Esophagus squamous epithelium (tissue), 5 donors: ENCODE results near the gene TNKS2. TPM values are rescaled to one million over a fixed set of nuclear protein-coding genes. Genes with fewer than 3 reads are reported as not detected.
A peak's percentile ranks its signal among the peaks of the same experiment; 100 is the strongest.

Experiments used
- DNase-seq: peaks from one replicate; lab custom pipeline; 2025; lab: John Stamatoyannopoulos, UW
- H3K27ac ChIP-seq, 4 donors: fragments of 200-600 bp; sonication (generic); one replicate each; pipeline ENCODE4 v1.5.1; 2016 to 2019; ENCODE audit warnings: mild to moderate bottlenecking in 1 of 4
- H3K27me3 ChIP-seq, 4 donors: fragments of 200-600 bp; sonication (generic); 1 replicate in 3 of 4; 2 replicates in 1 of 4; pipeline versions ENCODE4 v1.5.1 to v1.6.0; 2017 to 2021; ENCODE audit warnings: antibody characterized with exemption in 1 of 4
- H3K36me3 ChIP-seq, 3 donors: fragments of 200-600 bp; sonication (generic); one replicate each; pipeline ENCODE4 v1.5.1; 2016 to 2019
- H3K4me1 ChIP-seq, 3 donors: fragments of 200-600 bp; sonication (generic); one replicate each; pipeline ENCODE4 v1.5.1; 2017 to 2019
- H3K4me3 ChIP-seq, 4 donors: fragments of 200-600 bp; sonication (generic); 1 replicate in 3 of 4; 2 replicates in 1 of 4; pipeline ENCODE4 v1.5.1; 2016 to 2019; ENCODE audit warnings: mild to moderate bottlenecking in 2 of 4, moderate library complexity in 1 of 4
- H3K9me3 ChIP-seq, 3 donors: fragments of 200-600 bp; sonication (generic); one replicate each; pipeline ENCODE4 v1.5.1; 2016 to 2019
- POLR2A ChIP-seq, 4 donors: fragments of 450-650 bp; IDR thresholded peaks; one replicate each; pipeline ENCODE4 v1.6.1; 2017; ENCODE audit warnings: antibody characterized with exemption in 4 of 4, mild to moderate bottlenecking in 4 of 4, moderate library complexity in 3 of 4
- WGBS, 2 donors: methylation state at CpG; one replicate each; pipeline ENCODE4 v1.1.5; 2018; 5-methylcytosine and 5-hydroxymethylcytosine counted together
- intact Hi-C: fragments of 100-400 bp; cut with DNase I; formaldehyde crosslinking; loops from one replicate; pipeline ENCODE4 v1.15.0; 2022
- total RNA-seq, 4 donors: library from RNA; depleted of rRNA; stranded (reverse); fragments of >200 nt; gene quantifications; one replicate each; pipeline ENCODE4 v1.1.0, GENCODE V29; 2016
- TF ChIP-seq, protein P1 (sequence below), 6 experiments: fragments of 450-650 bp in 4 of 6; fragments of 200-600 bp in 2 of 6; sonication (generic) in 2 of 6; IDR thresholded peaks; one replicate each; pipeline ENCODE4 v1.5.1; 2016 to 2019; ENCODE audit warnings: antibody characterized with exemption in 6 of 6, mild to moderate bottlenecking in 4 of 6, moderate library complexity in 4 of 6
- donor health status: DM: yes; HTN: yes; CAD: no.

Gene TNKS2
- total RNA-seq, 4 donors from 2014 or later = 33.1 to 43.5 (median 39.2) TPM

- Histone ChIP-seq H3K4me1 (peaks cover 0 to 18% (median 4%) of the 10 kb centered on the region in 3 donors), H3K36me3 (no peaks in the 10 kb centered on the region), H3K27me3 (no peaks in the 10 kb centered on the region), H3K9me3 (no peaks in the 10 kb centered on the region), H3K27ac (peak overlapping the region in 1 of 4 donors; percentile 16), H3K4me3 (no peak overlapping the region)
- WGBS, 2 donors = 94 to 100% methylated on average over 1 of the region's 1 CpG
- DNase-seq = no peak
- intact Hi-C loops = no loop called here
- TF ChIP-seq POLR2A (IDR thresholded peaks at IDR 0.05) = no peak
- TF ChIP-seq, protein P1, sequence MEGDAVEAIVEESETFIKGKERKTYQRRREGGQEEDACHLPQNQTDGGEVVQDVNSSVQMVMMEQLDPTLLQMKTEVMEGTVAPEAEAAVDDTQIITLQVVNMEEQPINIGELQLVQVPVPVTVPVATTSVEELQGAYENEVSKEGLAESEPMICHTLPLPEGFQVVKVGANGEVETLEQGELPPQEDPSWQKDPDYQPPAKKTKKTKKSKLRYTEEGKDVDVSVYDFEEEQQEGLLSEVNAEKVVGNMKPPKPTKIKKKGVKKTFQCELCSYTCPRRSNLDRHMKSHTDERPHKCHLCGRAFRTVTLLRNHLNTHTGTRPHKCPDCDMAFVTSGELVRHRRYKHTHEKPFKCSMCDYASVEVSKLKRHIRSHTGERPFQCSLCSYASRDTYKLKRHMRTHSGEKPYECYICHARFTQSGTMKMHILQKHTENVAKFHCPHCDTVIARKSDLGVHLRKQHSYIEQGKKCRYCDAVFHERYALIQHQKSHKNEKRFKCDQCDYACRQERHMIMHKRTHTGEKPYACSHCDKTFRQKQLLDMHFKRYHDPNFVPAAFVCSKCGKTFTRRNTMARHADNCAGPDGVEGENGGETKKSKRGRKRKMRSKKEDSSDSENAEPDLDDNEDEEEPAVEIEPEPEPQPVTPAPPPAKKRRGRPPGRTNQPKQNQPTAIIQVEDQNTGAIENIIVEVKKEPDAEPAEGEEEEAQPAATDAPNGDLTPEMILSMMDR (IDR thresholded peaks at IDR 0.05) = no peak
Observed at GRCh38 chr10:91778485-91778884, 19.7 kb upstream of the TNKS2 start.

DNA sequence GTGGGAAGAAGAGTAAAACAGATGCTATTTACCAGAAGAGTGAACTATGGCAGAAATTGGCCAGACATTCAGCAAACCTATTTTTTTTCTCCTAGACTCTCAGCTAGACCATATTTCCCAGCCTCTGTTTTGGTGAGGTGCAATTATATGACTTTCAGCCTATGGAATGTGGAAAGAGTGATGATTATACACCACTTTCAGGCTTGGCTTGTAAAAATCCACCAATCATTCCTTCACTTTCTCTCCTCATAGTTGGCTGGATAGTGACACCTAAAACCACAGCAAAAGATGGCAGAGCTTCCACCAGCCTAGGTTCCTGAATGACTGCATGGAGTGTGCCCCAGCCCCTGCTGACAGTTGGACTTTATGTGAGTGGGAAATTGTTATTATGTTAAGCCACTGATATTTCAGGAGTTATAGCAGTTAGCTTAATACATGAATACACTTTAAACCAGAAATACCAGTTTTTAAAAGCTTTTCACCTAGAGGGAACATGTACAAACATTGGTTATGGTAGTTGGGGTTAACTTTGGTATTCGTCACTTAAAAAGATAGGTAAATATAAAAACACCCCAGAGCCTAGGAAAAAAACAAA, 19.1 kb upstream of the TNKS2 start:
- TF ChIP-seq, protein P1 (IDR thresholded peaks at IDR 0.05) = no peak
- no peak for TF ChIP-seq POLR2A (IDR thresholded peaks at IDR 0.05)
- H3K4me1 ChIP-seq = peaks cover 0 to 18% (median 4%) of the 10 kb centered on the region in 3 donors
- 26 to 62% methylated on average over 1 of the region's 1 CpG for WGBS, 2 donors
- H3K27me3 ChIP-seq = no peaks in the 10 kb centered on the region
- no peak overlapping the region for H3K4me3 ChIP-seq
- H3K9me3 ChIP-seq = no peaks in the 10 kb centered on the region
- peak overlapping the region in 2 of 4 donors; percentile 16 to 46 for H3K27ac ChIP-seq
- no peak for DNase-seq
- H3K36me3 ChIP-seq = no peaks in the 10 kb centered on the region
- intact Hi-C loops = no loop called here

DNA sequence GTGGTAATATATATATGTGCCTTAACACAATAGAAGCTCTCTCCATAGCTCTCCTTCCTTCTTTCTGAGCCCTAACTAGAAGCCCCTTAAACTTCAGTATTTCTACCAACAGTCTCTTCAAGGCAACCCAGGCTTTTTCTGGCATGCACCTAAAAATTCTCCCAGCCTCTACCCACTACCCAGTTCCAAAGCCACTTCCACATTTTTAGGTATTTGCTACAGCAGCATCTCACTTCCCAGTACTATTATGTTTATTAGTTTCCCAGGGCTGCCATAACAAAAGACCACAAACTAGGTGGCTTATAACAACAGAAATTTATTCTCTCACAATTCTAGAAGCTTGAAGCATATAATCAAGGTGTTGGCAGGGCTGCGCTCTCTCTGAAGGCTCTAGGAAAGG, 15.7 kb upstream of the TNKS2 start:
- Histone ChIP-seq H3K27me3 (no peaks in the 10 kb centered on the region), H3K27ac (no peak overlapping the region), H3K36me3 (no peaks in the 10 kb centered on the region), H3K4me3 (no peak overlapping the region), H3K4me1 (peaks cover 0 to 34% (median 8%) of the 10 kb centered on the region in 3 donors), H3K9me3 (no peaks in the 10 kb centered on the region)
- no peak for TF ChIP-seq POLR2A (IDR thresholded peaks at IDR 0.05)
- TF ChIP-seq, protein P1 (IDR thresholded peaks at IDR 0.05) = no peak
- intact Hi-C loops = no loop called here
- 94 to 100% methylated on average over 1 of the region's 1 CpG for WGBS, 2 donors
- DNase-seq = no peak

DNA sequence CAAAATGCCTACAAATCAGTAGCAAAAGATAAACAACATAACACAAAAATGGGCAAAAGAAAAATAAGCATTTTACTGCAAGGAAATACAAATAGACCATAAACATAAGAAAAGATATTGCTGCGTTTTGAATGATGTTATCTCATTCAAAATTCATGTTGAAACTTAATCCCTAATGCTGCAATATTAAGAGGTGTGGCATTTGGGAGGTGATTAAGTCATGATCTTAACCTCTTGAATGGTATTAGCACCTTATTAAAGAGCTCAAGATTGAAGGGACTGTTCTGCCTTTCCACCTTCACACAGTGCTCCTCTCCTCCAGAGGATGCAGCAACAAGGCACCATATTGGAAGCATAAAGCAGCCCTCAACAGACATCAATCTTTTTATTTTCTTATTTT, 12.4 kb upstream of the TNKS2 start:
- intact Hi-C loops = no loop called here
- no peaks in the 10 kb centered on the region for H3K9me3 ChIP-seq
- H3K4me1 ChIP-seq = peaks cover 3 to 32% (median 11%) of the 10 kb centered on the region in 3 donors
- H3K36me3 ChIP-seq = no peaks in the 10 kb centered on the region
- DNase-seq = no peak
- no peak overlapping the region for H3K27ac ChIP-seq
- no peak for TF ChIP-seq POLR2A (IDR thresholded peaks at IDR 0.05)
- TF ChIP-seq, protein P1 (IDR thresholded peaks at IDR 0.05) = no peak
- WGBS, 2 donors = 27 to 50% methylated on average over 1 of the region's 1 CpG
- no peak overlapping the region for H3K4me3 ChIP-seq
- H3K27me3 ChIP-seq = no peaks in the 10 kb centered on the region

DNA sequence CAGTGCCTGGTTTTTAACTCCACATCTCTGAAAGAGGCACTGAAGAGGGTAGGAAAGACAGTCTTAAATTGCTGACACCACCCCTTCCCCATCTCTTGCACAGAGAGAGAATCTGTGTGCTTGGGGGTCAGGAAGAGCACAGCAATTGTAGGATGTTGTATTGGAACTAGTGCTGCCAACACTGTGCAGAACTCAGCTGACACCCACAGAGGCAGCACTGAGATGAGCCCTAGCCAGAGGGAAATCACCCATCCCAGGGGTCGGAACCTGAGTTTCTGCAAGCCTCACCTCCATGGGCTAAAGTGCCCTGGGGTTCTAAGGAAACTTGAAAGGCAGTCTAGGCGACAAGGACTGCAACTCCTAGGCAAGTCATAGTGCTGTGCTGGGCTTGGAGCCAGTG, 11.0 kb upstream of the TNKS2 start:
- no peak for DNase-seq
- Histone ChIP-seq H3K27me3 (no peaks in the 10 kb centered on the region), H3K9me3 (no peaks in the 10 kb centered on the region), H3K36me3 (no peaks in the 10 kb centered on the region), H3K27ac (peak overlapping the region in 3 of 4 donors; percentile 55 to 85 (median 71)), H3K4me3 (no peak overlapping the region), H3K4me1 (peaks cover 3 to 32% (median 11%) of the 10 kb centered on the region in 3 donors)
- TF ChIP-seq, protein P1 (IDR thresholded peaks at IDR 0.05) = no peak
- TF ChIP-seq POLR2A (IDR thresholded peaks at IDR 0.05) = no peak
- WGBS, 2 donors = 40 to 75% methylated on average over 1 to 2 of the region's 2 CpGs
- intact Hi-C loops = no loop called here
